Ishikawa (cell line): ENCODE data around the gene SLC10A7.

Source experiments
- CREB1 ChIP-seq: IDR thresholded peaks from 2 replicates; pipeline ENCODE4 v1.6.1; 2012; ENCODE audit warnings: low read depth
- EGR1 ChIP-seq: IDR thresholded peaks from 2 replicates; pipeline ENCODE4 v1.6.1; 2012
- EP300 ChIP-seq: IDR thresholded peaks from 2 replicates; pipeline ENCODE4 v1.6.1; 2012; ENCODE audit warnings: borderline replicate concordance
- FOXM1 ChIP-seq: IDR thresholded peaks from 2 replicates; pipeline ENCODE4 v1.6.1; 2012; ENCODE audit warnings: low read depth, borderline replicate concordance
- RAD21 ChIP-seq: IDR thresholded peaks from 2 replicates; pipeline ENCODE4 v1.6.1; 2012; ENCODE audit warnings: low read depth
- TEAD4 ChIP-seq: IDR thresholded peaks from 2 replicates; pipeline ENCODE4 v1.6.1; 2012
- YY1 ChIP-seq: IDR thresholded peaks from 2 replicates; pipeline ENCODE4 v1.6.1; 2012; ENCODE audit warnings: low read depth

DNA sequence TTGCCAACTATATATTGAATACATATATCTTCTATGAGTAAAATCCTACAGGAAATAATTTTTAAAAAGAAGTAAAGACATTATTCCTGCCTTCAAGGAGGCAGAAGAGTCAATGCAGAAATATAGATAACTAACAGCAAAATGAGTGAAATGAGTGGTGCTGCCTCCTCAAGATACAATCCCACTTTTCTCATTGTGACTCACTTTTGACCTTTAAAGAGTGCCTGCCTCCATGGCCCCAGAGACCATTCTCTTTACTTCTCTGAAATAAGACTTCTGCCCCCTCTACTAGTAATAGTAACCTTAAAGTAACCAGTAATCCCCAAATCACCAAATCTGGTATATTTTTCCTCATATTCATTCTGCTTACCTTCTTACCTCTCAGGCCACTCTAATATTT lies 15.5 kb downstream of the SLC10A7 start:
- TF ChIP-seq FOXM1 (no peak), EP300 (no peak), TEAD4 (no peak), RAD21 (no peak), YY1 (no peak), CREB1 (no peak), EGR1 (no peak)
